Uterus (tissue), 4 donors: Measurements from ENCODE around the gene RANBP3. TPM values are rescaled to one million over a fixed set of nuclear protein-coding genes. Genes with fewer than 3 reads are reported as not detected.
"Not testable (repeated sequence)": the region's sequence is repeated elsewhere in the genome, so short reads cannot be mapped to it uniquely, and the experiment has no call there.

Experiments used
- DNase-seq, 2 donors: peaks; one replicate each; pipeline ENCODE4 v3.0.0-alpha.2; 2019 to 2020
- H3K27ac ChIP-seq, 2 donors: fragments of 200-600 bp; sonication (generic); 1 replicate in 1 of 2; 2 replicates in 1 of 2; pipeline ENCODE4 v1.5.1; 2016 to 2018
- H3K27me3 ChIP-seq, 2 donors: fragments of 200-600 bp; sonication (generic); one replicate each; pipeline ENCODE4 v1.5.1; 2018 to 2019; ENCODE audit warnings: control low read depth in 1 of 2
- H3K36me3 ChIP-seq, 2 donors: fragments of 200-600 bp; sonication (generic); one replicate each; pipeline ENCODE4 v1.5.1; 2019; ENCODE audit warnings: control low read depth in 1 of 2
- H3K4me1 ChIP-seq, 2 donors: fragments of 200-600 bp; sonication (generic); one replicate each; pipeline ENCODE4 v1.5.1; 2018 to 2019; ENCODE audit warnings: control low read depth in 1 of 2
- H3K4me3 ChIP-seq, 2 donors: fragments of 200-600 bp; sonication (generic); 1 replicate in 1 of 2; 2 replicates in 1 of 2; pipeline ENCODE4 v1.5.1; 2018 to 2019; ENCODE audit warnings: mild to moderate bottlenecking in 1 of 2
- H3K9me3 ChIP-seq, 2 donors: fragments of 200-600 bp; sonication (generic); one replicate each; pipeline ENCODE4 v1.5.1; 2019; ENCODE audit warnings: control low read depth in 1 of 2
- CTCF ChIP-seq, 4 experiments: fragments of 200-600 bp in 2 of 4; fragments of 450-650 bp in 2 of 4; sonication (generic) in 2 of 4; IDR thresholded peaks; one replicate each; pipeline ENCODE4 v1.5.1; 2016 to 2019; ENCODE audit warnings: antibody characterized with exemption in 4 of 4, mild to moderate bottlenecking in 2 of 4, moderate library complexity in 1 of 4
- POLR2A ChIP-seq, 2 donors: fragments of 450-650 bp; IDR thresholded peaks; one replicate each; pipeline ENCODE4 v1.6.1; 2016; ENCODE audit warnings: antibody characterized with exemption in 2 of 2, mild to moderate bottlenecking in 1 of 2, moderate library complexity in 1 of 2
- intact Hi-C: fragments of 100-400 bp; cut with DNase I; formaldehyde crosslinking; loops from one replicate; pipeline ENCODE4 v1.15.1; 2023; ENCODE audit warnings: low total_unique reads
- total RNA-seq, 4 donors: library from RNA; depleted of rRNA in 3 of 4; stranded (reverse); fragments of >200 nt in 3 of 4; gene quantifications; one replicate each; pipeline versions ENCODE4 v1.1.0 to v1.2.4, GENCODE V29; 2014 to 2023
- donor health status: DM: yes; HTN: yes; CAD: no.

The RANBP3 gene
- total RNA-seq, 4 donors from 2014 or later: 40.9 to 98.1 (median 48.5) TPM

- Histone ChIP-seq H3K9me3 (no peaks in the 10 kb centered on the region), H3K4me3 (no peak overlapping the region), H3K4me1 (peaks cover 0 to 7% of the 10 kb centered on the region in 2 donors), H3K27ac (no peak overlapping the region), H3K36me3 (no peaks in the 10 kb centered on the region), H3K27me3 (no peaks in the 10 kb centered on the region)
- DNase-seq: no peak
- TF ChIP-seq POLR2A (IDR thresholded peaks at IDR 0.05) (no peak), CTCF (IDR thresholded peaks at IDR 0.05) (no peak)
- intact Hi-C loops: no loop called here
These were observed 86.4 kb downstream of the RANBP3 start for GRCh38 chr19:5891572-5891937.

DNA sequence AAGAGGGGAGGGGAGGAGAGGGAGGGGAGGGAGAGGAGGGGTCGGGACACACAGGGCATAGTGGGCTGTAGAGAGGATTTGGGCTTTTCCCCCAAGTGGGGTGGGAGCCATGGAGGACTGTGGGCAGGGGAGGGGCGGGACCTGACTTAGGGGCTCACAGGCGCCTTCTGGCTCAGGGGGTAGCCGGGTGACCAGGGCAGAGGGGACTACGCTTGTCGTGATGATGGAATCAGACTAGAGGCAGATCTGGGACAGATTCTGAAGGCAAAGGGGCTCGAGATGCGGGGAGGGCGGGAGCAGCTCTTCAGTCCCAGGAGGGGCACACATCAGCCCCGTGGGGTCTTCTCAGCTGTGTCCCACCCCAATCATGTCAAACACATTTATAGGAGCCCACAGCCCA, 87.8 kb downstream of the RANBP3 start:
- intact Hi-C loops: no loop called here
- no peak overlapping the region for H3K27ac ChIP-seq
- no peak for DNase-seq

GRCh38 chr19:5889288-5889971, 88.5 kb downstream of the RANBP3 start:
- no peak overlapping the region for H3K4me3 ChIP-seq
- H3K27me3 ChIP-seq: no peaks in the 10 kb centered on the region
- TF ChIP-seq POLR2A (IDR thresholded peaks at IDR 0.05): no peak
- peaks cover 0 to 7% of the 10 kb centered on the region in 2 donors for H3K4me1 ChIP-seq
- intact Hi-C loops: no loop called here
- no peak for DNase-seq
- no peaks in the 10 kb centered on the region for H3K9me3 ChIP-seq
- H3K27ac ChIP-seq: no peak overlapping the region
- no peaks in the 10 kb centered on the region for H3K36me3 ChIP-seq

More for the DNA sequence above, 87.8 kb downstream of the RANBP3 start:
- TF ChIP-seq POLR2A (IDR thresholded peaks at IDR 0.05) (no peak), CTCF (IDR thresholded peaks at IDR 0.05) (no peak)
- Histone ChIP-seq H3K36me3 (no peaks in the 10 kb centered on the region), H3K27me3 (no peaks in the 10 kb centered on the region), H3K9me3 (no peaks in the 10 kb centered on the region), H3K4me3 (no peak overlapping the region), H3K4me1 (peaks cover 0 to 7% of the 10 kb centered on the region in 2 donors)

DNA sequence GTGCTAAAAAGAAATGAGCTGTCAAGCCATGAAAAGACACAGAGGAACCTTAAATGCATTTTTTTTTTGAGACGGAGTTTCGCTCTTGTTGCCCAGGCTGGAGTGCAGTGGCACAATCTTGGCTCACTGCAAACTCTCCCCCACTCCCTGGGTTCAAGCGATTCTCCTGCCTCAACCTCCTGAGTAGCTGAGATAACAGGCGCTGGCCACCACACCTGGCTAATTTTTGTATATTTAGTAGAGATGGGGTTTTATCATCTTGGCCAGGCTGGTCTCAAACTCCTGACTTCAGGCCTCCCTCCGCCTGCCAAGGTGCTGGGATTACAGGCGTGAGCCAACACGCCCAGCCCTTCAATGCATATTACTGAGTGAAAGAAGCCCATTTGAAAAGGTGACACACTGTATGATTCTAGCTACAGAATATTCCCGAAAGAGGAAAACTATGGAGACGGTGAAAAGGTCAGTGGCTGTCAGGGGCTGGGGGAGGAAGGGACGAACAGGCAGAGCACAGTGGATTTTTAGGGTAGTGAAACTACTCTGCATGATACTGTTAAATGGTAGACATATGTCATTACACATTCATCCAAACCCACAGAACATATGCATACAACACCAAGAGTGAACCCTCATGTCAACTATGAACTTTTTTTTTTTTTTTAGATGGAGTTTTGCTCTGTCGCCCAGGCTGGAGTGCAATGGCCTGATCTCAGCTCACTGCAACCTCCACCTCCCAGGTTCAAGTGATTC, 93.7 kb downstream of the RANBP3 start:
- DNase-seq, H3K36me3 ChIP-seq, H3K27ac ChIP-seq, H3K9me3 ChIP-seq, H3K4me1 ChIP-seq, intact Hi-C loops, H3K27me3 ChIP-seq, H3K4me3 ChIP-seq: not testable (repeated sequence)

- DNase-seq, H3K36me3 ChIP-seq, H3K4me3 ChIP-seq, H3K4me1 ChIP-seq, H3K27me3 ChIP-seq, intact Hi-C loops, H3K9me3 ChIP-seq, H3K27ac ChIP-seq: not testable (repeated sequence)
These were observed 94.6 kb downstream of the RANBP3 start for GRCh38 chr19:5883157-5883873.

- Histone ChIP-seq H3K27me3 (no peaks in the 10 kb centered on the region), H3K36me3 (no peaks in the 10 kb centered on the region), H3K4me1 (peaks cover 0 to 4% of the 10 kb centered on the region in 2 donors), H3K4me3 (no peak overlapping the region), H3K27ac (no peak overlapping the region), H3K9me3 (no peaks in the 10 kb centered on the region)
- intact Hi-C loops: no loop called here
- TF ChIP-seq CTCF (IDR thresholded peaks at IDR 0.05) (no peak), POLR2A (IDR thresholded peaks at IDR 0.05) (no peak)
- DNase-seq: no peak
These were observed 95.4 kb downstream of the RANBP3 start for GRCh38 chr19:5882421-5882968.
